Loucy (cell line): ENCODE data around the gene BMF.

Experiments used
- EZH2phosphoT487 ChIP-seq: fragments of 200-600 bp; IDR thresholded peaks from 2 replicates; pipeline ENCODE4 v1.6.1; 2018; ENCODE audit warnings: antibody characterized with exemption, mild to moderate bottlenecking, moderate library complexity, borderline replicate concordance
- TF ChIP-seq, protein P1 (sequence below): fragments of 200-600 bp; sonication (generic); conservative IDR thresholded peaks from 2 replicates; pipeline ENCODE4 v1.5.1; 2014; ENCODE audit warnings: mild to moderate bottlenecking, antibody characterized with exemption, low read length

DNA sequence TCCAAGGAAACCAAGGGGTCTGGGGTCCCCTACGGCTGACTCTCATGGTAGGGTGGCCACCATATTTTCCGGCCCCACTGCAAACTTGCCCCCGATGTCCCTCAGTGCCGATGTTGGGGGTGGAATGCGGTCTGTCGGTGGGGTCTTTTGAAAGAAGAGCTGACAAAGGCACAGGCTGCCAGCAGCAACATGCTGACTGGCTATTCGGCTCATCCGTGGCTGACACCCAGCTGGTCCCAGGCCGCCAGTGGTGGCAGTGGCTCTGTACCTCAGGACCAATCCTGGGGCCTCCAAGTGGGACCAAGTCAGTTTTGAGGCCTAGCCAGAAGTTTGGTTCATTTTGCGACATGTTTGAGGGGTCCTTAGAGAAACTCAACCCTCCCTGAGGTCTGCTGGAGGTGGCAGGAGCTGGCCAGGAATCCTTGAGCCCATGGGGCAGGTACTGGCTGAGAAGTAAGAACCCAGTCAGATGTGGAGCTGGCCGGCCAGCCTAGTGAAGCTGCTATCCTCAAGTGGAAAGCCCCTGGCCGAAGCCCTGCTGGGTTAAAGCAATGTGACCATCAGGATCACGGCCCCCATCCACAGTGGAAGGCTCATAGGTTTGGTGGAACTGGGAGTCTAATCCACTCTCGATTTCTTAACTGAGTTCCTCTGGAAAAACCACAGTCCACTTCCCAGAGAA lies 17.8 kb downstream of the BMF start:
- TF ChIP-seq, protein P1, sequence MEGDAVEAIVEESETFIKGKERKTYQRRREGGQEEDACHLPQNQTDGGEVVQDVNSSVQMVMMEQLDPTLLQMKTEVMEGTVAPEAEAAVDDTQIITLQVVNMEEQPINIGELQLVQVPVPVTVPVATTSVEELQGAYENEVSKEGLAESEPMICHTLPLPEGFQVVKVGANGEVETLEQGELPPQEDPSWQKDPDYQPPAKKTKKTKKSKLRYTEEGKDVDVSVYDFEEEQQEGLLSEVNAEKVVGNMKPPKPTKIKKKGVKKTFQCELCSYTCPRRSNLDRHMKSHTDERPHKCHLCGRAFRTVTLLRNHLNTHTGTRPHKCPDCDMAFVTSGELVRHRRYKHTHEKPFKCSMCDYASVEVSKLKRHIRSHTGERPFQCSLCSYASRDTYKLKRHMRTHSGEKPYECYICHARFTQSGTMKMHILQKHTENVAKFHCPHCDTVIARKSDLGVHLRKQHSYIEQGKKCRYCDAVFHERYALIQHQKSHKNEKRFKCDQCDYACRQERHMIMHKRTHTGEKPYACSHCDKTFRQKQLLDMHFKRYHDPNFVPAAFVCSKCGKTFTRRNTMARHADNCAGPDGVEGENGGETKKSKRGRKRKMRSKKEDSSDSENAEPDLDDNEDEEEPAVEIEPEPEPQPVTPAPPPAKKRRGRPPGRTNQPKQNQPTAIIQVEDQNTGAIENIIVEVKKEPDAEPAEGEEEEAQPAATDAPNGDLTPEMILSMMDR, result no peak
- no peak for TF ChIP-seq EZH2phosphoT487
